GM12878 (cell line): ENCODE measurements around the gene ZNF628. TPM values are rescaled to one million over a fixed set of nuclear protein-coding genes. Genes with fewer than 3 reads are reported as not detected.
A peak's percentile ranks its signal among the peaks of the same experiment; 100 is the strongest.

Experiments used
- ATAC-seq: fragments of 200-7000 bp; cut with Tn5 transposase; 3 replicates; pipeline ENCODE4 v1.9.1; 2020; ENCODE audit warnings: mild to moderate bottlenecking, moderate library complexity
- BruUV-seq: library from RNA; stranded (reverse); fragments of 400-500 nt; replicated peaks from 2 replicates; lab custom pipeline; 2021; lab: Mats Ljungman, UMichigan
- CTCF ChIA-PET: fragments of 300-600 bp; sonication (Branson Sonifier 250); formaldehyde crosslinking; extraction: SDS; loops from one replicate; lab custom pipeline; 2021; ENCODE audit warnings: inconsistent platforms; lab: Yijun Ruan, JAX
- POLR2A ChIA-PET: fragments of 350-600 bp; formaldehyde crosslinking; extraction: SDS; loops from one replicate; lab custom pipeline; 2021; ENCODE audit warnings: inconsistent platforms; lab: Charles Lee
- RAD21 ChIA-PET: fragments of 300-600 bp; sonication (Branson Sonifier 250); formaldehyde crosslinking; loops from one replicate; lab custom pipeline; 2023; ENCODE audit warnings: antibody characterized with exemption; ENCODE audit not compliant: unreplicated experiment; lab: Charles Lee
- SMC1A ChIA-PET: fragments of 300-600 bp; sonication (Branson Sonifier 250); formaldehyde crosslinking; loops from one replicate; lab custom pipeline; 2023; ENCODE audit not compliant: unreplicated experiment, uncharacterized antibody; lab: Charles Lee
- DNase-seq: peaks from one replicate; pipeline ENCODE4 v3.0.0-alpha.2; 2011; ENCODE audit warnings: low read depth, low spot score
- FAIRE-seq: peaks from 3 replicates; lab custom pipeline; 2011; peaks lifted over from hg19 to GRCh38; lab: Jason Lieb, UNC
- H2AFZ ChIP-seq: 2 replicates; pipeline ENCODE4 v1.6.0; 2011; ENCODE audit warnings: low read depth, low read length, control low read depth; ENCODE audit not compliant: control insufficient read depth
- H3K27ac ChIP-seq: 2 replicates; pipeline ENCODE4 v1.5.1; 2011; ENCODE audit warnings: control low read depth; ENCODE audit not compliant: control insufficient read depth, insufficient read depth
- H3K27me3 ChIP-seq, 2 experiments: replicated peaks in 1 of 2; 2 replicates each; pipeline versions ENCODE4 v1.6.0 to v1.6.1; 2011; ENCODE audit warnings: low read length in 1 of 2; ENCODE audit not compliant: control insufficient read depth in 2 of 2, insufficient read depth in 2 of 2
- H3K36me3 ChIP-seq, 2 experiments: 2 replicates each; pipeline ENCODE4 v1.5.1; 2011; ENCODE audit warnings: low read length in 1 of 2; ENCODE audit not compliant: control insufficient read depth in 2 of 2, insufficient read depth in 2 of 2
- H3K4me1 ChIP-seq: 2 replicates; pipeline ENCODE4 v1.6.1; 2011; ENCODE audit warnings: mild to moderate bottlenecking, low read length, moderate library complexity, mixed read lengths; ENCODE audit not compliant: control insufficient read depth, insufficient read depth
- H3K4me2 ChIP-seq: 2 replicates; pipeline ENCODE4 v1.6.0; 2011; ENCODE audit warnings: control low read depth; ENCODE audit not compliant: control insufficient read depth, insufficient read depth
- H3K4me3 ChIP-seq: fragments of 200-600 bp; sonication (generic); 2 replicates; pipeline ENCODE4 v1.5.1; 2016
- H3K79me2 ChIP-seq: 2 replicates; pipeline ENCODE4 v1.6.0; 2011; ENCODE audit warnings: low read length; ENCODE audit not compliant: control insufficient read depth, insufficient read depth
- H3K9ac ChIP-seq: 2 replicates; pipeline ENCODE4 v1.8.0; 2011; ENCODE audit warnings: low read length, control low read depth, mixed read lengths; ENCODE audit not compliant: control insufficient read depth, insufficient read depth
- H3K9me3 ChIP-seq: replicated peaks from 3 replicates; pipeline ENCODE4 v1.5.1; 2011; ENCODE audit warnings: mild to moderate bottlenecking, low read length; ENCODE audit not compliant: control insufficient read depth, insufficient read depth
- H4K20me1 ChIP-seq: 2 replicates; pipeline ENCODE4 v1.6.0; 2011; ENCODE audit not compliant: control insufficient read depth, insufficient read depth
- CTCF ChIP-seq, 3 experiments: IDR thresholded peaks in 2 of 3; conservative IDR thresholded peaks in 1 of 3; 2 replicates each; pipeline ENCODE4 v1.5.1; 2011; ENCODE audit warnings: low read depth in 3 of 3, low read length in 3 of 3, mild to moderate bottlenecking in 3 of 3, control low read depth in 2 of 3, moderate library complexity in 2 of 3, inconsistent platforms in 1 of 3, mixed read lengths in 1 of 3; ENCODE audit not compliant: control insufficient read depth in 2 of 3, insufficient read depth in 1 of 3; ENCODE audit errors: extremely low read depth in 1 of 3
- EED ChIP-seq: sonication (generic); IDR thresholded peaks from 2 replicates; pipeline ENCODE4 v1.6.1; 2016; ENCODE audit warnings: antibody characterized with exemption, low read depth
- FOS ChIP-seq: IDR thresholded peaks from 3 replicates; pipeline ENCODE4 v1.6.1; 2011; ENCODE audit warnings: borderline replicate concordance; ENCODE audit not compliant: insufficient read length; ENCODE audit errors: extremely low read depth
- NR2C1 ChIP-seq: fragments of 450-650 bp; IDR thresholded peaks from 2 replicates; pipeline ENCODE4 v1.6.1; 2017; ENCODE audit warnings: antibody characterized with exemption, mild to moderate bottlenecking, moderate library complexity
- PRDM15 ChIP-seq: fragments of 450-650 bp; formaldehyde crosslinking; IDR thresholded peaks from 2 replicates; pipeline ENCODE4 v1.4.0; 2020; ENCODE audit warnings: mild to moderate bottlenecking, moderate library complexity
- RAD21 ChIP-seq: IDR thresholded peaks from 2 replicates; pipeline ENCODE4 v1.6.1; 2011; ENCODE audit warnings: mild to moderate bottlenecking, low read depth, low read length, moderate library complexity; ENCODE audit not compliant: insufficient read depth
- SIN3A ChIP-seq: IDR thresholded peaks from 2 replicates; pipeline ENCODE4 v1.6.1; 2012; ENCODE audit warnings: low read depth, low read length, improper control_type of control experiment
- SMC3 ChIP-seq: IDR thresholded peaks from 2 replicates; pipeline ENCODE4 v1.6.1; 2011; ENCODE audit warnings: low read length, improper control_type of control experiment, borderline replicate concordance
- SREBF2 ChIP-seq: IDR thresholded peaks from 2 replicates; pipeline ENCODE4 v1.6.1; 2012; ENCODE audit warnings: mild to moderate bottlenecking, low read length
- WGBS: methylation state at CpG from one replicate; pipeline ENCODE4 v1.1.6; 2016; ENCODE audit warnings: low lambda C conversion rate; ENCODE audit not compliant: insufficient replicate concordance, insufficient coverage; ENCODE audit errors: missing lambda C conversion rate; 5-methylcytosine and 5-hydroxymethylcytosine counted together
- in situ Hi-C: fragments of 300-500 bp; cut with MboI; formaldehyde crosslinking; loops from 9 replicates; pipeline ENCODE4 v1.14.3; 2018; ENCODE audit warnings: mixed read lengths
- intact Hi-C: fragments of 100-400 bp; cut with micrococcal nuclease; formaldehyde crosslinking; loops from one replicate; pipeline ENCODE4 v1.14.2; 2022; ENCODE audit not compliant: unreplicated experiment
- polyA plus RNA-seq, 11 experiments: library from polyadenylated mRNA; depleted of rRNA in 4 of 11; unstranded in 6 of 11; stranded (reverse) in 5 of 11; fragments of >200 nt; fragmentation: Nextera tagmentation in 4 of 11; fragmentation: Illumina TruSeq in 1 of 11; extraction: Ambion mirVana in 4 of 11; extraction: Trizol in 1 of 11; gene quantifications; 1 replicate in 1 of 11; 2 replicates in 10 of 11; pipeline versions ENCODE4 v1.2.1 to v1.2.3, GENCODE V29; 2011 to 2016; ENCODE audit warnings: inconsistent platforms in 2 of 11, missing spikeins in 2 of 11, low read depth in 1 of 11
- total RNA-seq, 4 experiments: library from RNA; depleted of rRNA in 3 of 4; stranded (reverse); fragments of >200 nt in 3 of 4; fragmentation: Illumina TruSeq in 1 of 4; extraction: Trizol in 1 of 4; gene quantifications; 2 replicates each; pipeline versions ENCODE4 v1.2.1 to v1.2.3, GENCODE V29; 2013 to 2021

Gene ZNF628
- total and polyA plus RNA-seq, 10 of the 15 experiments (the other 5 are each of a cell fraction or from before 2014, with no cell fraction given): 0.04 to 11.3 (median 1.6) TPM; not detected in 1

- SMC1A ChIA-PET: interaction anchor here (0.6 to 0.9 kb wide), 2 partner anchors 158 to 657 kb away, joined by 3 read pairs; no protein-coding TSS in a partner anchor
These were observed 22.7 kb upstream of the ZNF628 start for GRCh38 chr19:55453511-55454260.

GRCh38 chr19:55454787-55455243, 21.6 kb upstream of the ZNF628 start:
- RAD21 ChIA-PET: no interaction called here
- CTCF ChIA-PET: interaction anchor here (1.5 kb wide), 1 partner anchor 161 kb away, joined by 4 read pairs; no protein-coding TSS in a partner anchor
- in situ Hi-C loops: no loop called here
- TF ChIP-seq NR2C1 (no peak), SIN3A (no peak), EED (no peak), CTCF (IDR thresholded peaks at IDR 0.05 in 2 of 3, conservative IDR thresholded peaks at IDR 0.05 in 1 of 3; ENCODE audit: control insufficient read depth in 2 of 3, extremely low read depth in 1 of 3, insufficient read depth in 1 of 3, low read depth in 3 of 3, low read length in 3 of 3) (peak; percentile 56 to 70 (median 63)), SMC3 (peak; percentile 46; the same call in 1 of the 2 replicates), RAD21 (peak; percentile 44; the same call in 1 of the 2 replicates), SREBF2 (no peak), PRDM15 (no peak)

More at GRCh38 chr19:55453511-55454260, 22.7 kb upstream of the ZNF628 start:
- Histone ChIP-seq H3K79me2 (no peaks in the 10 kb centered on the region), H3K4me3 (no peak overlapping the region), H3K27ac (no peak overlapping the region), H3K27me3 (no peaks in the 10 kb centered on the region; a peak in 2 of 4 replicates), H3K36me3 (peaks cover 3 to 4% of the 10 kb centered on the region in 2 experiments), H4K20me1 (peaks cover 4% of the 10 kb centered on the region; the same call in 1 of the 2 replicates), H3K9me3 (no peaks in the 10 kb centered on the region), H2AFZ (no peak overlapping the region), H3K4me2 (no peak overlapping the region), H3K9ac (no peak overlapping the region), H3K4me1 (no peaks in the 10 kb centered on the region)
- 76% methylated on average over 12 of the region's 12 CpGs for WGBS
- FAIRE-seq (no peak), ATAC-seq (no peak), DNase-seq (no peak)
- no TSS peak for BruUV-seq
- ChIA-PET RAD21 (no interaction called here), POLR2A (interaction anchor here (0.5 kb wide), 3 partner anchors 28 to 323 kb away, joined by 3 to 5 read pairs (median 4); no protein-coding TSS in a partner anchor), CTCF (interaction anchor here (0.8 to 2.0 kb wide), 5 partner anchors 17 to 160 kb away, joined by 3 to 4 read pairs (median 4); no protein-coding TSS in a partner anchor)
- TF ChIP-seq FOS: no peak
- in situ Hi-C loops: no loop called here
- intact Hi-C loops: no loop called here

More at GRCh38 chr19:55454787-55455243, 21.6 kb upstream of the ZNF628 start:
- POLR2A ChIA-PET: no interaction called here
- no peaks in the 10 kb centered on the region for H3K4me1 ChIP-seq
- H4K20me1 ChIP-seq: peaks cover 4% of the 10 kb centered on the region; the same call in 1 of the 2 replicates
- SMC1A ChIA-PET: no interaction called here
- peaks cover 3 to 4% of the 10 kb centered on the region in 2 experiments for H3K36me3 ChIP-seq
- H3K4me3 ChIP-seq: no peak overlapping the region
- FAIRE-seq (no peak), ATAC-seq (peak; percentile 74), DNase-seq (no peak)
- no peaks in the 10 kb centered on the region; a peak in 2 of 4 replicates for H3K27me3 ChIP-seq
- no peak overlapping the region for H2AFZ ChIP-seq
- H3K9me3 ChIP-seq: no peaks in the 10 kb centered on the region
- H3K79me2 ChIP-seq: peaks cover 3% of the 10 kb centered on the region
- no peak overlapping the region for H3K9ac ChIP-seq
- WGBS: 26% methylated on average over 10 of the region's 14 CpGs
- no TSS peak for BruUV-seq
- intact Hi-C loops: no loop called here
- H3K4me2 ChIP-seq: no peak overlapping the region
- no peak overlapping the region for H3K27ac ChIP-seq
